H9 (cell line): ENCODE data around the gene ADAMTS17. TPM values are rescaled to one million over a fixed set of nuclear protein-coding genes. Genes with fewer than 3 reads are reported as not detected.
A peak's percentile ranks its signal among the peaks of the same experiment; 100 is the strongest.

ENCODE experiments used
- DNase-seq: peaks from one replicate; pipeline ENCODE4 v3.0.0-alpha.2; 2017
- H2AFZ ChIP-seq: one replicate; pipeline ENCODE4 v1.6.1; 2013; ENCODE audit warnings: mild to moderate bottlenecking, low read length, control low read depth, moderate library complexity
- H2AK5ac ChIP-seq: 2 replicates; pipeline ENCODE4 v1.6.1; 2013; ENCODE audit warnings: low read length, control low read depth, mixed read lengths; ENCODE audit not compliant: insufficient read length
- H2BK120ac ChIP-seq: one replicate; pipeline ENCODE4 v1.6.1; 2013; ENCODE audit warnings: low read depth, mild to moderate bottlenecking, low read length, control low read depth, inconsistent platforms; ENCODE audit not compliant: poor library complexity, severe bottlenecking
- H2BK12ac ChIP-seq: 2 replicates; pipeline ENCODE4 v1.6.1; 2013; ENCODE audit warnings: low read length, control low read depth, mixed read lengths, low read depth; ENCODE audit not compliant: insufficient read length
- H2BK15ac ChIP-seq: 2 replicates; pipeline ENCODE4 v1.6.1; 2013; ENCODE audit warnings: low read depth, low read length, control low read depth
- H2BK20ac ChIP-seq: one replicate; pipeline ENCODE4 v1.6.1; 2013; ENCODE audit warnings: low read depth, mild to moderate bottlenecking, low read length, control low read depth, inconsistent platforms; ENCODE audit not compliant: poor library complexity, severe bottlenecking
- H2BK5ac ChIP-seq: 2 replicates; pipeline ENCODE4 v1.6.1; 2013; ENCODE audit warnings: low read length, control low read depth, mixed read lengths; ENCODE audit not compliant: insufficient read length
- H3K14ac ChIP-seq: 2 replicates; pipeline ENCODE4 v1.6.1; 2013; ENCODE audit warnings: low read length, control low read depth; ENCODE audit not compliant: insufficient read depth
- H3K18ac ChIP-seq: 2 replicates; pipeline ENCODE4 v1.6.1; 2013; ENCODE audit warnings: low read depth, mild to moderate bottlenecking, mixed read lengths, low read length, control low read depth; ENCODE audit not compliant: insufficient read length
- H3K23ac ChIP-seq: 2 replicates; pipeline ENCODE4 v1.6.1; 2013; ENCODE audit warnings: low read length, control low read depth, mixed read lengths, low read depth; ENCODE audit not compliant: insufficient read length
- H3K23me2 ChIP-seq: 2 replicates; pipeline ENCODE4 v1.6.1; 2013; ENCODE audit warnings: low read depth, mild to moderate bottlenecking, mixed read lengths, low read length, control low read depth; ENCODE audit not compliant: insufficient read length, poor library complexity, severe bottlenecking
- H3K27ac ChIP-seq: 2 replicates; pipeline ENCODE4 v1.5.1; 2013; ENCODE audit warnings: low read length, control low read depth, mixed read lengths, low read depth; ENCODE audit not compliant: insufficient read length
- H3K27me3 ChIP-seq: 2 replicates; pipeline ENCODE4 v1.6.1; 2013; ENCODE audit warnings: low read length, control low read depth, inconsistent platforms; ENCODE audit not compliant: insufficient read depth
- H3K4ac ChIP-seq: 2 replicates; pipeline ENCODE4 v1.6.1; 2013; ENCODE audit warnings: low read depth, mild to moderate bottlenecking, control low read depth, inconsistent platforms, low read length, moderate library complexity
- H3K4me1 ChIP-seq: 2 replicates; pipeline ENCODE4 v1.6.1; 2013; ENCODE audit warnings: low read length, control low read depth, inconsistent platforms; ENCODE audit not compliant: insufficient read depth
- H3K4me2 ChIP-seq: 2 replicates; pipeline ENCODE4 v1.6.1; 2013; ENCODE audit warnings: low read length, control low read depth, mixed read lengths; ENCODE audit not compliant: insufficient read length, insufficient read depth
- H3K56ac ChIP-seq: 2 replicates; pipeline ENCODE4 v1.6.1; 2013; ENCODE audit warnings: low read depth, mild to moderate bottlenecking, mixed read lengths, low read length, control low read depth; ENCODE audit not compliant: insufficient read length
- H3K79me1 ChIP-seq: 2 replicates; pipeline ENCODE4 v1.6.1; 2013; ENCODE audit warnings: low read depth, mild to moderate bottlenecking, moderate library complexity, low read length, control low read depth, inconsistent platforms; ENCODE audit not compliant: insufficient read depth, poor library complexity, severe bottlenecking
- H3K79me2 ChIP-seq: 2 replicates; pipeline ENCODE4 v1.6.1; 2013; ENCODE audit warnings: low read length, control low read depth, inconsistent platforms; ENCODE audit not compliant: insufficient read depth
- H3K9ac ChIP-seq: 2 replicates; pipeline ENCODE4 v1.6.1; 2013; ENCODE audit warnings: low read length, control low read depth, mixed read lengths; ENCODE audit not compliant: insufficient read length; ENCODE audit errors: extremely low read depth
- H3K9me3 ChIP-seq: one replicate; pipeline ENCODE4 v1.6.1; 2013; ENCODE audit warnings: low read depth, low read length, inconsistent platforms; ENCODE audit not compliant: control insufficient read depth
- H3T11ph ChIP-seq: one replicate; pipeline ENCODE4 v1.6.1; 2013; ENCODE audit warnings: mild to moderate bottlenecking, low read length, control low read depth, inconsistent platforms
- H4K20me1 ChIP-seq: one replicate; pipeline ENCODE4 v1.6.1; 2013; ENCODE audit not compliant: control insufficient read depth, insufficient read length, insufficient read depth
- H4K5ac ChIP-seq: 2 replicates; pipeline ENCODE4 v1.6.1; 2013; ENCODE audit warnings: low read depth, mild to moderate bottlenecking, mixed read lengths, low read length, control low read depth; ENCODE audit not compliant: insufficient read length
- H4K8ac ChIP-seq: replicated peaks from 2 replicates; pipeline ENCODE4 v1.6.1; 2013; ENCODE audit warnings: low read length, control low read depth, mixed read lengths, low read depth; ENCODE audit not compliant: insufficient read length
- H4K91ac ChIP-seq: 2 replicates; pipeline ENCODE4 v1.6.1; 2013; ENCODE audit warnings: low read depth, mild to moderate bottlenecking, moderate library complexity, mixed read lengths, low read length, control low read depth; ENCODE audit not compliant: insufficient read length
- H3K27ac Mint-ChIP-seq, 3 experiments: 2 replicates in 2 of 3; 3 replicates in 1 of 3; pipeline ENCODE4 v1.8.0; 2020 to 2021; ENCODE audit warnings: mixed read lengths in 3 of 3, mild to moderate bottlenecking in 1 of 3, moderate library complexity in 1 of 3
- H3K27me3 Mint-ChIP-seq: 2 replicates; pipeline ENCODE4 v1.8.0; 2021; ENCODE audit warnings: low read depth, mild to moderate bottlenecking, moderate library complexity, mixed read lengths
- H3K36me3 Mint-ChIP-seq, 3 experiments: 2 replicates in 2 of 3; 3 replicates in 1 of 3; pipeline ENCODE4 v1.8.0; 2020 to 2021; ENCODE audit warnings: low read depth in 3 of 3, mixed read lengths in 3 of 3; ENCODE audit not compliant: insufficient read depth in 1 of 3
- H3K4me1 Mint-ChIP-seq, 2 experiments: 2 replicates each; pipeline ENCODE4 v1.8.0; 2020; ENCODE audit warnings: mixed read lengths in 2 of 2
- H3K4me3 Mint-ChIP-seq, 2 experiments: 2 replicates in 1 of 2; 3 replicates in 1 of 2; pipeline ENCODE4 v1.8.0; 2020 to 2021; ENCODE audit warnings: mild to moderate bottlenecking in 2 of 2, mixed read lengths in 2 of 2, moderate library complexity in 1 of 2
- H3K9me3 Mint-ChIP-seq, 2 experiments: 2 replicates in 1 of 2; 3 replicates in 1 of 2; pipeline ENCODE4 v1.8.0; 2020; ENCODE audit warnings: mild to moderate bottlenecking in 2 of 2, mixed read lengths in 2 of 2, moderate library complexity in 1 of 2
- CTCF ChIP-seq: fragments of 200-600 bp; sonication (generic); conservative IDR thresholded peaks from 3 replicates; pipeline ENCODE4 v1.8.0; 2021; ENCODE audit warnings: antibody characterized with exemption, mild to moderate bottlenecking
- WGBS: extraction: QIAGEN DNeasy Blood & Tissue Kit; methylation state at CpG from one replicate; pipeline ENCODE4 v1.1.7; 2013; ENCODE audit warnings: missing lambda C conversion rate, low lambda C conversion rate, mixed read lengths; ENCODE audit not compliant: insufficient read length; ENCODE audit errors: extremely low coverage; 5-methylcytosine and 5-hydroxymethylcytosine counted together
- total RNA-seq: library from RNA; stranded (reverse); gene quantifications from 2 replicates; pipeline ENCODE4 v1.2.1, GENCODE V29; 2021

Gene ADAMTS17
- total RNA-seq, 1 experiment from 2014 or later, result 2.9 TPM

DNA sequence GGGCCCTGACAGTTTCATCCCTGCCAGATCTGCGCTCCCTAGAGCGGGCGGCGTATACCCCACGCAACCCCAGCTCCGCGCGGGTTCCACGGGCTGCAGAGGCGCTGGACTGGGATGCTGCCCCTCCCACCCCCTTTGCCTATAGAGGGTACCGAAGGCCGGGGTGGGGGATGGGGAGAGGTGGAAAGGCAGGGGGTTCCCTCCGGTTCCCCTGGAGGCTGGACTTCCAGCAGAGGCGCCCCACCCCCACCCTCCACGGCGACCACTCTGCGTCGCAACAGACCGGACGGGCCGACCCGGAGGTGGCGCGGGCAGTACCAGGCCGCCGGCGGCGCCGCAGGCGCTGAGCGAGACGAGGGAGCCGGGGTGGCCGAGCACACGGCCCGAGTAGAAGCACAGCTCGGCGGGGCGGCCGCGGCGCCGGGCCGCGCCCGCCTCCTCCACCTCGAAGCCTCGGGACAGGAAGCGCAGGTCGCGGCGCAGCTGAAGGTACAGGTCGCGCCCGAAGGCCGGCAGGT is 995 bp downstream of the ADAMTS17 start:
- no peaks in the 10 kb centered on the region for H3K79me1 ChIP-seq
- no peak overlapping the region for H4K91ac ChIP-seq
- H3K4me2 ChIP-seq, result no peak overlapping the region
- H2BK12ac ChIP-seq, result no peak overlapping the region
- no peak overlapping the region for H3K9ac ChIP-seq
- H3K56ac ChIP-seq, result no peak overlapping the region
- H3K4ac ChIP-seq, result no peak overlapping the region
- Mint-ChIP-seq H3K36me3 (no peaks in the 10 kb centered on the region), H3K27ac (no peak overlapping the region), H3K27me3 (peaks cover 66% of the 10 kb centered on the region), H3K4me3 (peak overlapping the region; percentile 51 to 74), H3K9me3 (peaks cover 0 to 2% of the 10 kb centered on the region in 2 experiments; a peak in 1 of 5 replicates), H3K4me1 (peaks cover 17 to 20% of the 10 kb centered on the region in 2 experiments)
- no peak overlapping the region for H2BK20ac ChIP-seq
- no peak overlapping the region for H3K27ac ChIP-seq
- no peak overlapping the region for H4K8ac ChIP-seq
- no peak for TF ChIP-seq CTCF
- H4K5ac ChIP-seq, result no peak overlapping the region
- H2AK5ac ChIP-seq, result no peak overlapping the region
- H3K79me2 ChIP-seq, result no peaks in the 10 kb centered on the region
- H2AFZ ChIP-seq, result no peak overlapping the region
- H2BK120ac ChIP-seq, result no peak overlapping the region
- no peaks in the 10 kb centered on the region for H3K9me3 ChIP-seq
- H3K23me2 ChIP-seq, result no peaks in the 10 kb centered on the region
- no peak overlapping the region for H3K23ac ChIP-seq
- no peak overlapping the region for H2BK15ac ChIP-seq
- peaks cover 6% of the 10 kb centered on the region for H4K20me1 ChIP-seq
- no peak overlapping the region for H3K18ac ChIP-seq
- no CpG with 5 or more reads among the region's 56 CpGs for WGBS
- no peak overlapping the region for H3K14ac ChIP-seq
- no peak overlapping the region for H2BK5ac ChIP-seq
- no peak overlapping the region for H3T11ph ChIP-seq
- H3K27me3 ChIP-seq, result peaks cover 14% of the 10 kb centered on the region; the same call in 1 of the 2 replicates
- DNase-seq, result no peak
- H3K4me1 ChIP-seq, result no peaks in the 10 kb centered on the region
